ENCODE measurements around the gene GJC1. TPM values are rescaled to one million over a fixed set of nuclear protein-coding genes. Genes with fewer than 3 reads are reported as not detected.

Gene GJC1
- total RNA-seq, 1 experiment from 2014 or later = 119 TPM

GRCh38 chr17:44793885-44794842 is 35.9 kb downstream of the GJC1 start:
- H3K18ac ChIP-seq (ENCODE audit: insufficient read length, low read depth, low read length) = no peak overlapping the region
- no peak overlapping the region for H3K56ac ChIP-seq (ENCODE audit: insufficient read length, low read depth, low read length)
- no peak overlapping the region for H2BK12ac ChIP-seq (ENCODE audit: insufficient read length, low read depth, low read length)
- no peaks in the 10 kb centered on the region for H3K79me2 ChIP-seq (ENCODE audit: insufficient read depth, low read length)
- H4K91ac ChIP-seq (ENCODE audit: insufficient read length, low read depth, low read length) = no peak overlapping the region
- no peak overlapping the region for H2AK5ac ChIP-seq (ENCODE audit: insufficient read length, low read length)
- peaks cover 0 to 14% (median 0%) of the 10 kb centered on the region in 3 experiments; a peak in 3 of 7 replicates for H3K36me3 Mint-ChIP-seq (ENCODE audit: insufficient read depth in 1 of 3, low read depth in 3 of 3)
- H4K8ac ChIP-seq (replicated peaks; ENCODE audit: insufficient read length, low read depth, low read length) = no peak overlapping the region
- H3K4me1 ChIP-seq (ENCODE audit: insufficient read depth, low read length) = no peaks in the 10 kb centered on the region; the same call in 1 of the 2 replicates
- no CpG with 5 or more reads among the region's 18 CpGs for WGBS (ENCODE audit: extremely low coverage, insufficient read length, low lambda C conversion rate)
- no peak overlapping the region for H3K14ac ChIP-seq (ENCODE audit: insufficient read depth, low read length)
- no peak overlapping the region for H3K4me3 Mint-ChIP-seq
- no peaks in the 10 kb centered on the region for H3K23me2 ChIP-seq (ENCODE audit: insufficient read length, low read depth, low read length, poor library complexity, severe bottlenecking)
- no peaks in the 10 kb centered on the region for H3K9me3 Mint-ChIP-seq
- no peak overlapping the region for H3K27ac ChIP-seq (ENCODE audit: insufficient read length, low read depth, low read length)
- H4K20me1 ChIP-seq (ENCODE audit: control insufficient read depth, insufficient read depth, insufficient read length) = no peaks in the 10 kb centered on the region
- H3K79me1 ChIP-seq (ENCODE audit: insufficient read depth, low read depth, low read length, poor library complexity, severe bottlenecking) = no peaks in the 10 kb centered on the region
- H3K27me3 ChIP-seq (ENCODE audit: insufficient read depth, low read length) = no peaks in the 10 kb centered on the region
- H3K4me2 ChIP-seq (ENCODE audit: insufficient read depth, insufficient read length, low read length) = no peak overlapping the region
- no peak for TF ChIP-seq CTCF (conservative IDR thresholded peaks at IDR 0.05)
- H2BK120ac ChIP-seq (ENCODE audit: low read depth, low read length, poor library complexity, severe bottlenecking) = no peak overlapping the region
- no peak for DNase-seq
- H2BK5ac ChIP-seq (ENCODE audit: insufficient read length, low read length) = no peak overlapping the region
- H3K9ac ChIP-seq (ENCODE audit: extremely low read depth, insufficient read length, low read length) = no peak overlapping the region
- no peak overlapping the region for H2BK20ac ChIP-seq (ENCODE audit: low read depth, low read length, poor library complexity, severe bottlenecking)
- no peak overlapping the region for H3T11ph ChIP-seq (ENCODE audit: low read length)
- no peak overlapping the region for H4K5ac ChIP-seq (ENCODE audit: insufficient read length, low read depth, low read length)
- no peaks in the 10 kb centered on the region for H3K27me3 Mint-ChIP-seq (ENCODE audit: low read depth)
- H2BK15ac ChIP-seq (ENCODE audit: low read depth, low read length) = no peak overlapping the region
- peaks cover 5 to 20% of the 10 kb centered on the region in 2 experiments for H3K4me1 Mint-ChIP-seq
- no peaks in the 10 kb centered on the region for H3K9me3 ChIP-seq (ENCODE audit: control insufficient read depth, low read depth, low read length)
- H2AFZ ChIP-seq (ENCODE audit: low read length) = no peak overlapping the region
- no peak overlapping the region for H3K23ac ChIP-seq (ENCODE audit: insufficient read length, low read depth, low read length)
- H3K4ac ChIP-seq (ENCODE audit: low read depth, low read length) = no peak overlapping the region
- H3K27ac Mint-ChIP-seq = peak overlapping the region; percentile 13 to 80 (median 74); a peak in 6 of 7 replicates
